ENCODE results near the gene CCDC149. TPM values are rescaled to one million over a fixed set of nuclear protein-coding genes. Genes with fewer than 3 reads are reported as not detected.

CCDC149 gene
- total and polyA plus RNA-seq, 2 of the 4 experiments (the other 2 are of a cell fraction), result 6.7 to 7.0 TPM

DNA sequence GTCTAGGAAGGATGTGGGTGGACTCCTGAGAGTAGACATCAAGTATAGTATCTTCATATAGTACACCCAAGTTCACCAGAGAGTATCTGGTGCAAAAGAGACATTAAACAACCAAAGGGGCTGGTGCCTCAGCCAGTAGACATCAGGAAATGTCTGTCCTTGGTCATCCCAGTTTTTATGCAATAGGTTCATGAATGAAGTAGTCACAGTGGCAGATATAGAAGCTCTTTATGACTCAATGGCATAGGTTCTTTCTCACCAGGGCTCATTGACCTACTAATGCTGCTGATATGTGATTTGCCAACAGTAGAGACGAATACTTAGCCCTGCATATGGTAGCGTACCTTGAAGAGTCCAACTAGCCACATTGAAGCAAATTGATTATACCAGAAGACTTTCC is 45.0 kb upstream of the CCDC149 start:
- Histone ChIP-seq H3K18ac (ENCODE audit: low read depth, low read length) (no peak overlapping the region), H2AFZ (replicated peaks; ENCODE audit: low read length, poor library complexity) (no peak overlapping the region), H2AK9ac (replicated peaks; ENCODE audit: low read depth, low read length, poor library complexity) (no peak overlapping the region), H2BK5ac (ENCODE audit: low read depth, low read length, poor library complexity, severe bottlenecking) (no peak overlapping the region), H4K8ac (ENCODE audit: low read depth in 2 of 2, low read length in 2 of 2) (no peak overlapping the region), H3K23ac (ENCODE audit: low read depth, low read length) (no peak overlapping the region), H3K9ac (ENCODE audit: low read depth, low read length) (no peak overlapping the region), H3K4me2 (ENCODE audit: low read depth, low read length) (no peak overlapping the region), H2BK15ac (ENCODE audit: low read depth, low read length) (no peak overlapping the region), H3K56ac (ENCODE audit: extremely low read depth, insufficient read depth, low read length) (no peak overlapping the region), H3K27me3 (ENCODE audit: control insufficient read depth, insufficient read depth, low read length) (peaks cover 2% of the 10 kb centered on the region; the same call in 1 of the 2 replicates), H3K4me3 (ENCODE audit: insufficient read depth, low read depth, low read length) (no peak overlapping the region), H3K9me1 (ENCODE audit: insufficient read depth, low read length) (no peaks in the 10 kb centered on the region), H4K91ac (ENCODE audit: insufficient read depth, low read depth, low read length) (no peak overlapping the region), H3K36me3 (ENCODE audit: control insufficient read depth, insufficient read depth, low read length) (no peaks in the 10 kb centered on the region), H4K20me1 (ENCODE audit: insufficient read depth, low read length) (no peaks in the 10 kb centered on the region), H2AK5ac (ENCODE audit: low read depth, low read length) (no peak overlapping the region), H2BK20ac (ENCODE audit: low read depth, low read length) (no peak overlapping the region), H3K4me1 (ENCODE audit: control insufficient read depth, insufficient read depth, low read length) (no peaks in the 10 kb centered on the region), H3K27ac (ENCODE audit: insufficient read depth, low read length) (no peak overlapping the region), H3K79me1 (ENCODE audit: low read depth in 1 of 2, low read length in 2 of 2) (no peaks in the 10 kb centered on the region), H3K14ac (replicated peaks; ENCODE audit: low read depth, low read length) (no peak overlapping the region), H4K5ac (ENCODE audit: low read depth, low read length) (no peak overlapping the region), H2BK120ac (ENCODE audit: low read depth, low read length) (no peak overlapping the region), H3K4ac (ENCODE audit: low read depth, low read length) (no peak overlapping the region), H3K9me3 (ENCODE audit: control insufficient read depth, insufficient read depth, low read length) (no peaks in the 10 kb centered on the region; the same call in 1 of the 2 replicates)
- dilution Hi-C loops (cut with HindIII; ENCODE audit: low sequenced_read_pairs, unreplicated experiment), result no loop called here
- WGBS, 2 experiments (ENCODE audit: extremely low coverage in 2 of 2, insufficient read length in 1 of 2), result no CpG with 5 or more reads among the region's 2 CpGs
- CTCF ChIA-PET, result no interaction called here
- DNase-seq, result no peak
- in situ Hi-C loops (cut with MboI; ENCODE audit: low sequenced_read_pairs), result no loop called here
- ATAC-seq (ENCODE audit: low read depth), result no peak
- intact Hi-C loops (cut with micrococcal nuclease), result no loop called here
- no peak for TF ChIP-seq NFE2L2 (IDR thresholded peaks at IDR 0.05; ENCODE audit: low read depth, low read length)
- POLR2A ChIA-PET (ENCODE audit: unreplicated experiment), result no interaction called here
- no TSS peak for BruUV-seq (replicated peaks)

Measured in IMR-90 (cell line).